Ishikawa (cell line): ENCODE results near the gene MAX.

Experiments
- EP300 ChIP-seq: IDR thresholded peaks from 2 replicates; pipeline ENCODE4 v1.6.1; 2012; ENCODE audit warnings: borderline replicate concordance
- NFIC ChIP-seq: IDR thresholded peaks from 2 replicates; pipeline ENCODE4 v1.6.1; 2012
- YY1 ChIP-seq: IDR thresholded peaks from 2 replicates; pipeline ENCODE4 v1.6.1; 2012; ENCODE audit warnings: low read depth
- TF ChIP-seq, protein P1 (sequence below): IDR thresholded peaks from 2 replicates; pipeline ENCODE4 v1.6.1; 2012

DNA sequence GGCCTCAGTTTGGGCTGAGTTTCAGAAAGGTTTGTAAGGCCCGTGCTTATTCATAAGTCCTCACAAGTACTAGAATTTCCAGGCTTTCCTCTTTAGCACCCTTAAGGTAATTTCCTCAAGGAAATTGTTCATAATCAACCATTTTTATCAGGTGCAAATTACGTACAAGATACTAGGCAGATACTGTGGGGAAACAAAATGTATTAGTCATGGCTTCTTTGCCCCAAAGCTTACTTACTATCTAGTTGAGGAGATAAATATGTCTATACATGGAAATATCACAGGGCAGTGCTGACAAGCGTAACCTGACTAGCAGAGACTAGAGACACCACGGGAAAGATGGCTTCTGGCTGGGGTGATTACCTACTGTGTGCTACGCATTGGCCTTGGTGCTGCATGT lies 22.5 kb downstream of the MAX start:
- TF ChIP-seq, protein P1, sequence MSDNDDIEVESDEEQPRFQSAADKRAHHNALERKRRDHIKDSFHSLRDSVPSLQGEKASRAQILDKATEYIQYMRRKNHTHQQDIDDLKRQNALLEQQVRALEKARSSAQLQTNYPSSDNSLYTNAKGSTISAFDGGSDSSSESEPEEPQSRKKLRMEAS = no peak
- no peak for TF ChIP-seq YY1
- no peak for TF ChIP-seq NFIC
- TF ChIP-seq EP300 = no peak
